ENCODE measurements around the gene TMEM219.
"Not testable (repeated sequence)": the region's sequence is repeated elsewhere in the genome, so short reads cannot be mapped to it uniquely, and the experiment has no call there.

TMEM219 gene

DNA sequence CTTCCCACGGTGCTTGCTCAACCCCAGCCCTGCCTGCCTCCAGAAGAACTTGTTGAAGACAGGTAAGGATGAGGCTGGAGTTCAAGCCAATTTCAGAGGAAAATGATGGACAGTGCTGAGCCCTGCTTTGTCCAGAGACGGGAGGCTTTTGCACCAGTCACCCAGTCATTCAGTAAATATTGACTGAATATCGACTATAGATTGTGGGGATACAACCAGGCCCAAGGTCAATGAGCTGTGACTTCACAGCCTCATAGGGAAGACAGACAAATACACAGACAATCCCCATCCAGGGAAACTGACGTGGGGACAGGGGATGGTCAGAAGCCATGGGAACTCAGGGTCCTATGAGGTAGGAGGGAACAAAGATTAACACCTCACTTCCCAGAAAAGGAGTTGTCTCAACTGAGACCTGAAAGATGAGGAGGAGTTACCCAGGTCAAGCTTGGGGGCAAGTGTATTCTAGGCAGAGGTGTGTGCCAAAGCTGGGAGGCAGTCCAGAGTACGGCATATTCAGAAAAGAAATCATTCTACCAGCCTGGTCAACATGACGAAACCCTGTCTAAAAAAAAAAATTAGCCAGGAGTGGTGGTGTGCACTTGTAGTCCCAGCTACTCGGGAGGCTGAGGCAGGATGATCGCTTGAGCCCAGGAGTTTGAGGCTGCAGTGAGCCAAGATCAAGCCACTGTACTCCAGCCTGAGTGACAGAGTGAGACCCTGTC, 54.8 kb downstream of the TMEM219 start:
- no peak for DNase-seq (ENCODE audit: low read depth)
- TF ChIP-seq, protein P1, sequence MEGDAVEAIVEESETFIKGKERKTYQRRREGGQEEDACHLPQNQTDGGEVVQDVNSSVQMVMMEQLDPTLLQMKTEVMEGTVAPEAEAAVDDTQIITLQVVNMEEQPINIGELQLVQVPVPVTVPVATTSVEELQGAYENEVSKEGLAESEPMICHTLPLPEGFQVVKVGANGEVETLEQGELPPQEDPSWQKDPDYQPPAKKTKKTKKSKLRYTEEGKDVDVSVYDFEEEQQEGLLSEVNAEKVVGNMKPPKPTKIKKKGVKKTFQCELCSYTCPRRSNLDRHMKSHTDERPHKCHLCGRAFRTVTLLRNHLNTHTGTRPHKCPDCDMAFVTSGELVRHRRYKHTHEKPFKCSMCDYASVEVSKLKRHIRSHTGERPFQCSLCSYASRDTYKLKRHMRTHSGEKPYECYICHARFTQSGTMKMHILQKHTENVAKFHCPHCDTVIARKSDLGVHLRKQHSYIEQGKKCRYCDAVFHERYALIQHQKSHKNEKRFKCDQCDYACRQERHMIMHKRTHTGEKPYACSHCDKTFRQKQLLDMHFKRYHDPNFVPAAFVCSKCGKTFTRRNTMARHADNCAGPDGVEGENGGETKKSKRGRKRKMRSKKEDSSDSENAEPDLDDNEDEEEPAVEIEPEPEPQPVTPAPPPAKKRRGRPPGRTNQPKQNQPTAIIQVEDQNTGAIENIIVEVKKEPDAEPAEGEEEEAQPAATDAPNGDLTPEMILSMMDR (IDR thresholded peaks at IDR 0.05; ENCODE audit: insufficient read depth, low read depth, low read length, missing control alignments): no peak
- H3K4me3 ChIP-seq (ENCODE audit: low read depth, low read length): no peak overlapping the region

GRCh38 chr16:30017277-30017656, 55.4 kb downstream of the TMEM219 start:
- H3K4me3 ChIP-seq (ENCODE audit: low read depth, low read length): no peak overlapping the region
- DNase-seq (ENCODE audit: low read depth): no peak
- TF ChIP-seq, protein P1 (IDR thresholded peaks at IDR 0.05; ENCODE audit: insufficient read depth, low read depth, low read length, missing control alignments): no peak

DNA sequence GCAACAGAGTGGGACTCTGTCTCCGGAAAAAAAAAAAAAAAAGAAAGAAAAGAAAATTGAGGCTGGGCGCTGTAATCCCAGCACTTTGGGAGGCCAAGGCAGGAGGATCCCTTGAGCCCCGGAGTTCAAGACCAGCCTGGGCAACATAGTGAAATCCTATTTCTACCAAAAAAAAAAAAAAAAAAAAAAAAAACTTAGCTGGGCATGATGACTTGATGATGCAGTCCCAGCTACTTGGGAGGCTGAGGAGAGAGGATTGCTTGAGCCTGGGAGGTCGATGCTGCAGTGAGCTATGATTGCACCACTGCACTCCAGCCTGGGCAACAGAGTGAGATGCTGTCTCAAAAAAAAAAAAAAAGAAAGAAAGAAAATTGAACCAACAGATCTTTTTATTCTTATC, 56.1 kb downstream of the TMEM219 start:
- H3K4me3 ChIP-seq (ENCODE audit: low read depth, low read length); DNase-seq (ENCODE audit: low read depth): not testable (repeated sequence)

GRCh38 chr16:30018731-30019158, 56.9 kb downstream of the TMEM219 start:
- TF ChIP-seq, protein P1 (IDR thresholded peaks at IDR 0.05; ENCODE audit: insufficient read depth, low read depth, low read length, missing control alignments): no peak
- no peak for DNase-seq (ENCODE audit: low read depth)
- no peak overlapping the region for H3K4me3 ChIP-seq (ENCODE audit: low read depth, low read length)
